Measurements from ENCODE around the gene STOX2. TPM values are rescaled to one million over a fixed set of nuclear protein-coding genes. Genes with fewer than 3 reads are reported as not detected.
A peak's percentile ranks its signal among the peaks of the same experiment; 100 is the strongest.

The STOX2 gene
- polyA plus RNA-seq, 1 donor from 2014 or later: 26.1 TPM

GRCh38 chr4:183903021-183903760 is 1.9 kb upstream of the STOX2 start:
- Histone ChIP-seq H3K4me3 (ENCODE audit: low read length) (no peak overlapping the region), H3K79me2 (replicated peaks; ENCODE audit: insufficient read depth, low read length) (peaks cover 18% of the 10 kb centered on the region), H3K36me3 (ENCODE audit: insufficient read depth, low read length) (no peaks in the 10 kb centered on the region), H3F3A (ENCODE audit: insufficient read depth, low read length, poor library complexity, severe bottlenecking) (no peaks in the 10 kb centered on the region), H2AFZ (ENCODE audit: low read depth, low read length) (no peak overlapping the region), H3K27me3 (ENCODE audit: insufficient read depth, low read depth, low read length) (no peaks in the 10 kb centered on the region), H3K9ac (ENCODE audit: low read length) (no peak overlapping the region), H3K9me2 (ENCODE audit: insufficient read depth, low read length) (no peaks in the 10 kb centered on the region), H3K9me3 (ENCODE audit: low read length) (peaks cover 8% of the 10 kb centered on the region), H4K20me1 (ENCODE audit: insufficient read depth) (no peaks in the 10 kb centered on the region), H3K27ac (ENCODE audit: low read length) (no peak overlapping the region), H3K4me2 (ENCODE audit: low read length) (no peak overlapping the region)
- TF ChIP-seq MXI1 (conservative IDR thresholded peaks at IDR 0.05; ENCODE audit: poor library complexity, severe bottlenecking): no peak
- TF ChIP-seq REST (IDR thresholded peaks at IDR 0.05; ENCODE audit: borderline replicate concordance): no peak
- TF ChIP-seq EP300 (conservative IDR thresholded peaks at IDR 0.05; ENCODE audit: poor library complexity, severe bottlenecking): no peak
- TF ChIP-seq SMC3 (conservative IDR thresholded peaks at IDR 0.05; ENCODE audit: poor library complexity): no peak
- no peak for TF ChIP-seq POLR2AphosphoS5 (IDR thresholded peaks at IDR 0.05)
- no peak for TF ChIP-seq TAF1 (IDR thresholded peaks at IDR 0.05; ENCODE audit: low read depth)
- no peak for TF ChIP-seq CTCF (IDR thresholded peaks at IDR 0.05; ENCODE audit: poor library complexity, severe bottlenecking)
- TF ChIP-seq RAD21 (conservative IDR thresholded peaks at IDR 0.05): no peak
- TF ChIP-seq EZH2 (IDR thresholded peaks at IDR 0.05; ENCODE audit: borderline replicate concordance, insufficient read depth, low read length, poor library complexity, severe bottlenecking): no peak

DNA sequence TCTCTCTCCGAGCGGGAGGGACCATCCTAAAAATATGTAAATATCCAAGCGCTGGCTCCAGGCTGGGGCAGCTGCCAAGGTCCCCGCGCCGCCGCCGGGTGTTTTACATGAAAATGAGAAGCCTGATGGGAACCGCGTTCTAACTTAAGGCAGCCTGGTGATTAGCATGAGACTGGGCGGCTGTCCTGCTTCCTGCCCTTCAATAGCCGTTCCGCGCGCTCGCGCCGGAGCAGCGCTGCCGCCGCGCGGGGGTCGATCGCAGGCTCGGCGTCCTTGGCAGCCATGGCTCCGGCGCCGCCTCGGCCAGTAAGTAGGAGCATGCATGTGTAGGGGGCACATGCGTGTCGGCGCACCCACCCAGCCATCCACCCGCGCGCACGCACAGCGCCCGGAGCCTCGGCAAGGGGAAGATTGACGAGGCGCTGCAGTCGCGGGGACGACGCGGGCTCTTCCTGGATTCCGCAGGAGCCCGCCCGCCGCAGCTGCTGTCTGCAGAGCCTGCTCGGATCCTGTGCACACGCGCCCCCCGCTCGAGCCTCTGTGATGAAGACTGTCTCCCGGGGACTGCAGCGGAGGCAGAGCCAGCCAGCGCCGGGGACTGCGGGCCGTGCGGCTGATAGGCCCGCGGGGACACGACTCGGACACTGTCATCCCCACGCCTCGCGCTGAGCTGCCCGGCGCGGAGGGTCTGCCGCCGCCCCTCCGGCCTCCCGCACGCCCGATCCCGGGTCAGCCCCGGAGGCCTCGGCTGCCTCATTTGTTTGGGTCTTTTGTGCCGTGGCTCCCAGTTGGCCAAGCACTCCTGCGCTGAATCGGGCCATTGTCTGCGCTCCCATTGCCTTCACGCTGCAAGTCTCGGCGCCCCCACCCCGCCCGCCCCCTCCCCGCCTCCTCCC is 734 bp downstream of the STOX2 start:
- Histone ChIP-seq H3K36me3 (ENCODE audit: insufficient read depth, low read length) (no peaks in the 10 kb centered on the region), H3K79me2 (replicated peaks; ENCODE audit: insufficient read depth, low read length) (peaks cover 45% of the 10 kb centered on the region), H2AFZ (ENCODE audit: low read depth, low read length) (peak overlapping the region; percentile 46), H3K9me2 (ENCODE audit: insufficient read depth, low read length) (no peaks in the 10 kb centered on the region), H3K4me2 (ENCODE audit: low read length) (peak overlapping the region; percentile 38), H3K27me3 (ENCODE audit: insufficient read depth, low read depth, low read length) (no peaks in the 10 kb centered on the region), H3K27ac (ENCODE audit: low read length) (peak overlapping the region; percentile 93), H3F3A (ENCODE audit: insufficient read depth, low read length, poor library complexity, severe bottlenecking) (no peaks in the 10 kb centered on the region), H3K9me3 (ENCODE audit: low read length) (no peaks in the 10 kb centered on the region), H3K9ac (ENCODE audit: low read length) (peak overlapping the region; percentile 97), H4K20me1 (ENCODE audit: insufficient read depth) (no peaks in the 10 kb centered on the region), H3K4me3 (ENCODE audit: low read length) (peak overlapping the region; percentile 92)
- no peak for TF ChIP-seq RAD21 (conservative IDR thresholded peaks at IDR 0.05)
- TF ChIP-seq MXI1 (conservative IDR thresholded peaks at IDR 0.05; ENCODE audit: poor library complexity, severe bottlenecking): peak; percentile 83
- TF ChIP-seq SMC3 (conservative IDR thresholded peaks at IDR 0.05; ENCODE audit: poor library complexity): no peak
- no peak for TF ChIP-seq CTCF (IDR thresholded peaks at IDR 0.05; ENCODE audit: poor library complexity, severe bottlenecking)
- TF ChIP-seq EP300 (conservative IDR thresholded peaks at IDR 0.05; ENCODE audit: poor library complexity, severe bottlenecking): no peak
- TF ChIP-seq POLR2AphosphoS5 (IDR thresholded peaks at IDR 0.05): peak; percentile 50
- no peak for TF ChIP-seq EZH2 (IDR thresholded peaks at IDR 0.05; ENCODE audit: borderline replicate concordance, insufficient read depth, low read length, poor library complexity, severe bottlenecking)
- peak; percentile 5 for TF ChIP-seq TAF1 (IDR thresholded peaks at IDR 0.05; ENCODE audit: low read depth)
- peak; percentile 76 for TF ChIP-seq REST (IDR thresholded peaks at IDR 0.05; ENCODE audit: borderline replicate concordance)

All from neural cell (in vitro differentiated cells).